GM19452 (cell line): ENCODE measurements around the gene LRRC1.

Source experiments
- ATAC-seq: cut with Tn5 transposase; IDR thresholded peaks from one replicate; pipeline ENCODE4 v1.9.1; 2021; ENCODE audit not compliant: unreplicated experiment

Gene LRRC1

GRCh38 chr6:53813801-53814200 lies 19.0 kb downstream of the LRRC1 start:
- ATAC-seq: no peak

- no peak for ATAC-seq
Measured at GRCh38 chr6:53814353-53814752, 19.5 kb downstream of the LRRC1 start.

- ATAC-seq: no peak
Measured at GRCh38 chr6:53815381-53816119, 20.7 kb downstream of the LRRC1 start.

GRCh38 chr6:53818858-53819609 lies 24.2 kb downstream of the LRRC1 start:
- no peak for ATAC-seq

- no peak for ATAC-seq
Measured at GRCh38 chr6:53822401-53823125, 27.8 kb downstream of the LRRC1 start.

GRCh38 chr6:53824714-53825113 lies 29.9 kb downstream of the LRRC1 start:
- ATAC-seq: no peak

- peak; percentile 44 for ATAC-seq
Measured at GRCh38 chr6:53825532-53826321, 30.9 kb downstream of the LRRC1 start.

- no peak for ATAC-seq
Measured at GRCh38 chr6:53827531-53827930, 32.7 kb downstream of the LRRC1 start.

- no peak for ATAC-seq
Measured at GRCh38 chr6:53828215-53828614, 33.4 kb downstream of the LRRC1 start.

GRCh38 chr6:53828966-53829697 lies 34.3 kb downstream of the LRRC1 start:
- ATAC-seq: no peak

- ATAC-seq: no peak
Measured at GRCh38 chr6:53829698-53830221, 35.0 kb downstream of the LRRC1 start.

GRCh38 chr6:53830366-53830765 lies 35.6 kb downstream of the LRRC1 start:
- ATAC-seq: no peak

- ATAC-seq: no peak
Measured at GRCh38 chr6:53831081-53831869, 36.5 kb downstream of the LRRC1 start.

- no peak for ATAC-seq
Measured at GRCh38 chr6:53831936-53832660, 37.3 kb downstream of the LRRC1 start.

- ATAC-seq: no peak
Measured at GRCh38 chr6:53833155-53833554, 38.4 kb downstream of the LRRC1 start.

GRCh38 chr6:53834132-53834531 lies 39.3 kb downstream of the LRRC1 start:
- ATAC-seq: no peak

- no peak for ATAC-seq
Measured at GRCh38 chr6:53837865-53838769, 43.3 kb downstream of the LRRC1 start.

GRCh38 chr6:53840027-53840426 lies 45.2 kb downstream of the LRRC1 start:
- no peak for ATAC-seq
